GM10266 (cell line): ENCODE data around the gene UGT8.
"Not testable (repeated sequence)": the region's sequence is repeated elsewhere in the genome, so short reads cannot be mapped to it uniquely, and the experiment has no call there.

ENCODE experiments used
- DNase-seq: peaks from one replicate; pipeline ENCODE4 v3.0.0; 2012; ENCODE audit errors: extremely low spot score
- TF ChIP-seq, protein P1 (sequence below): IDR thresholded peaks from 2 replicates; pipeline ENCODE4 v1.5.1; 2012; ENCODE audit warnings: mild to moderate bottlenecking, low read depth; ENCODE audit not compliant: control insufficient read depth, insufficient read depth; ENCODE audit errors: missing control alignments

The UGT8 gene

DNA sequence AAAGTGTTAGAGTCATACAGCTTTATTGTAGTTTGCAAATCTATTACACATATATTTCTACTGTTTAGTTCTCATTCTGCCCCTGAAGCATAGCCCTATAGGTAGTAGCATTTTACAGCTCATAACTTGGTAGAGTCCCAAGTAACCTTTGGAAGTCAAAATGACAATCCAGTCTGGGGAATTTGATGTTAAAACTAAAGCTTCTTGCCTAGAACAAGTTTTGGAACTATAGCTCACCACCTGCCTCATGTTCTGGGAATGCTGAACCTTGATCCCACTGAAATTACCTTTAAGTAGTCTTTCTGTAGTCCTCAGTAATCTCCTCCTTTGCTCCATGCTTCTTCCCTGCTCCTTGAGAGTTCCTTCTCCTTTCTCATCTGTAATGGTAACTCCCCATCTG, 8.4 kb downstream of the UGT8 start:
- TF ChIP-seq, protein P1, sequence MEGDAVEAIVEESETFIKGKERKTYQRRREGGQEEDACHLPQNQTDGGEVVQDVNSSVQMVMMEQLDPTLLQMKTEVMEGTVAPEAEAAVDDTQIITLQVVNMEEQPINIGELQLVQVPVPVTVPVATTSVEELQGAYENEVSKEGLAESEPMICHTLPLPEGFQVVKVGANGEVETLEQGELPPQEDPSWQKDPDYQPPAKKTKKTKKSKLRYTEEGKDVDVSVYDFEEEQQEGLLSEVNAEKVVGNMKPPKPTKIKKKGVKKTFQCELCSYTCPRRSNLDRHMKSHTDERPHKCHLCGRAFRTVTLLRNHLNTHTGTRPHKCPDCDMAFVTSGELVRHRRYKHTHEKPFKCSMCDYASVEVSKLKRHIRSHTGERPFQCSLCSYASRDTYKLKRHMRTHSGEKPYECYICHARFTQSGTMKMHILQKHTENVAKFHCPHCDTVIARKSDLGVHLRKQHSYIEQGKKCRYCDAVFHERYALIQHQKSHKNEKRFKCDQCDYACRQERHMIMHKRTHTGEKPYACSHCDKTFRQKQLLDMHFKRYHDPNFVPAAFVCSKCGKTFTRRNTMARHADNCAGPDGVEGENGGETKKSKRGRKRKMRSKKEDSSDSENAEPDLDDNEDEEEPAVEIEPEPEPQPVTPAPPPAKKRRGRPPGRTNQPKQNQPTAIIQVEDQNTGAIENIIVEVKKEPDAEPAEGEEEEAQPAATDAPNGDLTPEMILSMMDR: no peak
- no peak for DNase-seq

DNA sequence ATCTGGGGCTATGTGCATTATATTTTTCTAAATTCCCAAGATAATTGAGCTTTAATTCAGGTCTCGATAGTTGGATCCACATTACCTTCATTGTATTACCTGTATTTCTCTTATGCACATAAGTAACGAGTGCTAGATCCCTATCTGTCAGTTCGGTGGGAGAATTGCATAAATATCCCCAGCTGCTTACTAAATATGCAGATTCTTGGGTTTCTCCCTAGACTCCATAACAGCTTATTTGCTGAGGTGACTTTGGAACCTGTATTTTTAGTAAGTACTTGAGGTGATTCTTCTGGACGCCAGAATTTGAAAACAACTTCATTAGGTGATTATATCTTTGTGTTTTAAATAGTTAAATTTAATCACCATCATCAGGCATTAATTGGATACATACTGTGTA, 15.0 kb downstream of the UGT8 start:
- TF ChIP-seq, protein P1: no peak
- DNase-seq: no peak

DNA sequence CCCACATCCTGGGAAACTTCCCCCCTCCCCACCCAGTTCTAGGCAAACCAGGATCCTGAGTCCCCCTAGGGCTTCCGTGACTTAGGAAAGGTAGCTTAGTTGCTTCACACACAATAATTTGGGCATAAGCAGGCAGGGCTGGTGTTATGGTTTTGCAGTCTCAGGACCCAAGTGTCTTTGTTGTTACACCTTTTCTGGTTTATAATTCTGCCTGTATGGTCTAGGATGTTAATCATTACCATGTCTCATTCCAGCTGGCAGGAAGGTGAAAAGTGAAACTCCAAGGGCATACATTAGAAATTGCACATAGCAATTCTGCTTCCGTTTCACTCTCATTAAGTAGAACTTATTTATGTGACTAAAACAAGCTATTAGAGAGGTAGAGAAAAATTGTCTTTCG, 16.8 kb downstream of the UGT8 start:
- DNase-seq: no peak
- TF ChIP-seq, protein P1: no peak

DNA sequence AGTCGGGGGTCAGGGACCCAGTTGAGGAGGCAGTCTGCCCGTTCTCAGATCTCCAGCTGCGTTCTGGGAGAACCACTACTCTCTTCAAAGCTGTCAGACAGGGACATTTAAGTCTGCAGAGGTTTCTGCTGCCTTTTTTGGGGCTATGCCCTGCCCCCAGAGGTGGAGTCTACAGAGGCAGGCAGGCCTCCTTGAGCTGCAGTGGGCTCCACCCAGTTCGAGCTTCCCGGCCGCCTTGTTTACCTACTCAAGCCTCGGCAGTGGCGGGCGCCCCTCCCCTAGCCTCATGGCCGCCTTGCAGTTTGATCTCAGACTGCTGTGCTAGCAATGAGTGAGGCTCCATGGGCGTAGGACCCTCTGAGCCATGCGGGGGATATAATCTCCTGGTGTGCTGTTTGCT, 17.4 kb downstream of the UGT8 start:
- not testable (repeated sequence) for DNase-seq

DNA sequence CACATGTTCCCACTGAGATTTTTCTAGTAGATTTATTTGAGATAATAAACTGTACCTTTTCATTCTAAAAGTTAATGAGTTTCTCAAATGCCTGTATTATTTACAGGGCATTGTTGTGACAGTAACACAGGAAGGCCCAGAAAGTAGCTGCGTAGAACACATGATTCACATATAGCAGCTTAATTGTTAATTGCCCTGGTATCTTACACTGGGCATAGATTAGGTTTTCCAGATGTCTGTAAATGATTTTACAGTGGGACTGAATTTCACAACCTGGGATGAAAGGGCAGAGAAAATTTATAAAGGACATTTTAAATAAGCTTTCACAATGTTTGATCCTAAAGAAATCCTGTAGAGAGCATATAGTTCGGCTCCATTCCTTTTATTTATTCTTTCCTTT, 27.6 kb downstream of the UGT8 start:
- TF ChIP-seq, protein P1: no peak
- DNase-seq: no peak

DNA sequence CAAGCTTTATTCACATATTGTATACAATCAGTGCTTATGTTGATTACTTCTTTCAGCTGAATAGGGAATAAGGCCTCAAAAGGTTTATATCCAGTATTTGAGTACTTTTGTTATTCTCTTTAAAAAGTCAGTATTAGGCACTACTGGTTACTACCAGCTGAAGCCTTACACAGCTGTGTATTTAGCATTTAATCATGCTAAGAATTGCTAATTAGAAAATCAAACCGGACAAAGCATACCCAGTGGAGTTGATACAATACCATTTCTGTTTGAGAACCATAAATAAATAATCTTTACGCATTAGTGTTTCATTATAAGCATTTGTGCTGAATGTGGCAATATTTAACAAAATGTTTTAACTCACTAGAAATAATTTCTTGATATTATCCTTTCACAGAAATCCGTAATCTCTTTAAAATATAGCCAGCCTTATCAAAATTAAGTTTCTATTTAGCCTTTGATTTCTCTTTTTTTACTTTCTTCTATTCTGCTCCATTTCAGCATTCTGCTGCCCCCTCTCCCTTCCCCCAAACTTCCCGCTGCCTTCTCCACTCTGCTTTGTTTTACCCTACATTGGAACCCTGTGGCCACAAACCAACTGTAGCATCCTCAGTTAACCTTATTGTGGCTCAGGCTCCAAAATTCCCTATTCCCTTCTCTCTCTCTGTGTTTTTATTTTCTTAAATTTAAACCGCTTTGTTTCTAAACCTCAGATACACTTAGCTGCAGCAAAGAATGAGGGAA, 37.8 kb downstream of the UGT8 start:
- DNase-seq: no peak
- TF ChIP-seq, protein P1: no peak

DNA sequence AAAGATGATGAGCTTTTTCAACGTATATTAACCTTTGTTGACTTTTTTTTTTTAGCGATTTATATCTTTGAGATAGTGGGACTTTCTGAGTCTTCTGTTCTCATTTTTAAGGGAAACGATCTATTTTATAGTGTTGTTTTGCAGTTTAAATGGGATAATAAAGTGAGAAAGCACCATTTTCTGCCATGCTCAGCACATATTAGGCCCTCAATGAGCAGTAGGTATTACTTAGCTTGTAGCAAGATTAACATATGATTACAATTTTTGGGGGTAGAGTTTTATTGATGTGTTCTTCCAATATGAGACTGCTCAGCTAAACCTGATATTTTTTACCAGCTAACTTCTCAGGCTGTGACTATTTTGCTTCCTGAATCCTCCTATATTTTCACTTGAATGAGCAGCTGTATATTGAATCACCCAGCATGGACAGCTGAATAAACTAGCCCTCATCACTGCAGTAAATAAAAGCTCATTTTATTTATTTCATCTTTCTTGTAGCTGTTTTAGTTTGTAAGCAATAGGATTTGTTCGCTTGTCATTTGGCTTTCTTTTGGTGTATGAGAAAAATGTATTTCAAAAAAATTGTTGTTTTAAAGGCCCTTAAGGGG, 43.7 kb downstream of the UGT8 start:
- TF ChIP-seq, protein P1: no peak
- DNase-seq: no peak
